Measurements from ENCODE around the gene SLC7A10. TPM values are rescaled to one million over a fixed set of nuclear protein-coding genes. Genes with fewer than 3 reads are reported as not detected.

Gene SLC7A10
- total RNA-seq, 1 experiment from 2014 or later: not detected

- H3K9me3 ChIP-seq: no peaks in the 10 kb centered on the region
Measured at GRCh38 chr19:33260628-33261418, 35.2 kb upstream of the SLC7A10 start.

GRCh38 chr19:33259539-33259938 lies 33.9 kb upstream of the SLC7A10 start:
- H3K4me3 ChIP-seq: no peak overlapping the region

More at GRCh38 chr19:33260628-33261418, 35.2 kb upstream of the SLC7A10 start:
- no peak for DNase-seq
- Histone ChIP-seq H3K36me3 (no peaks in the 10 kb centered on the region), H3K27me3 (no peaks in the 10 kb centered on the region), H3K4me3 (no peak overlapping the region)

GRCh38 chr19:33257828-33258227 lies 32.2 kb upstream of the SLC7A10 start:
- DNase-seq: no peak
- Histone ChIP-seq H3K36me3 (no peaks in the 10 kb centered on the region), H3K4me3 (no peak overlapping the region), H3K9me3 (no peaks in the 10 kb centered on the region), H3K27me3 (no peaks in the 10 kb centered on the region)

More at GRCh38 chr19:33259539-33259938, 33.9 kb upstream of the SLC7A10 start:
- Histone ChIP-seq H3K36me3 (no peaks in the 10 kb centered on the region), H3K9me3 (no peaks in the 10 kb centered on the region), H3K27me3 (no peaks in the 10 kb centered on the region)
- DNase-seq: no peak

- Histone ChIP-seq H3K27me3 (no peaks in the 10 kb centered on the region), H3K36me3 (no peaks in the 10 kb centered on the region), H3K4me3 (no peak overlapping the region), H3K9me3 (no peaks in the 10 kb centered on the region)
- no peak for DNase-seq
Measured at GRCh38 chr19:33256261-33256660, 30.6 kb upstream of the SLC7A10 start.

- DNase-seq: no peak
- Histone ChIP-seq H3K4me3 (no peak overlapping the region), H3K27me3 (no peaks in the 10 kb centered on the region), H3K9me3 (no peaks in the 10 kb centered on the region), H3K36me3 (no peaks in the 10 kb centered on the region)
Measured at GRCh38 chr19:33255781-33256180, 30.1 kb upstream of the SLC7A10 start.

- H3K27me3 ChIP-seq: no peaks in the 10 kb centered on the region
- no peaks in the 10 kb centered on the region for H3K36me3 ChIP-seq
- DNase-seq: no peak
- 0 out of 2 replicates have a peak, but pooled peaks cover 2% of the 10 kb centered on the region for H3K9me3 ChIP-seq
- no peak overlapping the region for H3K4me3 ChIP-seq
Measured at GRCh38 chr19:33254245-33254824, 28.7 kb upstream of the SLC7A10 start.

GRCh38 chr19:33252971-33253370 lies 27.3 kb upstream of the SLC7A10 start:
- H3K27me3 ChIP-seq: no peaks in the 10 kb centered on the region
- H3K36me3 ChIP-seq: no peaks in the 10 kb centered on the region
- DNase-seq: no peak
- H3K9me3 ChIP-seq: 0 out of 2 replicates have a peak, but pooled peaks cover 2% of the 10 kb centered on the region
- no peak overlapping the region for H3K4me3 ChIP-seq

- Histone ChIP-seq H3K36me3 (no peaks in the 10 kb centered on the region), H3K4me3 (no peak overlapping the region), H3K27me3 (no peaks in the 10 kb centered on the region), H3K9me3 (0 out of 2 replicates have a peak, but pooled peaks cover 2% of the 10 kb centered on the region)
- no peak for DNase-seq
Measured at GRCh38 chr19:33252418-33252962, 26.8 kb upstream of the SLC7A10 start.

GRCh38 chr19:33251526-33252090 lies 26.0 kb upstream of the SLC7A10 start:
- H3K4me3 ChIP-seq: no peak overlapping the region
- no peak for DNase-seq
- H3K27me3 ChIP-seq: no peaks in the 10 kb centered on the region
- H3K36me3 ChIP-seq: no peaks in the 10 kb centered on the region
- H3K9me3 ChIP-seq: 0 out of 2 replicates have a peak, but pooled peaks cover 2% of the 10 kb centered on the region

GRCh38 chr19:33251076-33251475 lies 25.4 kb upstream of the SLC7A10 start:
- Histone ChIP-seq H3K36me3 (no peaks in the 10 kb centered on the region), H3K9me3 (0 out of 2 replicates have a peak, but pooled peaks cover 2% of the 10 kb centered on the region), H3K4me3 (no peak overlapping the region), H3K27me3 (no peaks in the 10 kb centered on the region)
- no peak for DNase-seq

- H3K27me3 ChIP-seq: no peaks in the 10 kb centered on the region
- no peak for DNase-seq
- 0 out of 2 replicates have a peak, but pooled peaks cover 7% of the 10 kb centered on the region for H3K9me3 ChIP-seq
- H3K36me3 ChIP-seq: no peaks in the 10 kb centered on the region
- H3K4me3 ChIP-seq: no peak overlapping the region
Measured at GRCh38 chr19:33250500-33250899, 24.9 kb upstream of the SLC7A10 start.

GRCh38 chr19:33249740-33250366 lies 24.2 kb upstream of the SLC7A10 start:
- Histone ChIP-seq H3K4me3 (no peak overlapping the region), H3K9me3 (0 out of 2 replicates have a peak, but pooled peaks cover 8% of the 10 kb centered on the region), H3K36me3 (no peaks in the 10 kb centered on the region), H3K27me3 (no peaks in the 10 kb centered on the region)
- no peak for DNase-seq

GRCh38 chr19:33248954-33249613 lies 23.4 kb upstream of the SLC7A10 start:
- Histone ChIP-seq H3K36me3 (no peaks in the 10 kb centered on the region), H3K27me3 (no peaks in the 10 kb centered on the region), H3K4me3 (no peak overlapping the region), H3K9me3 (0 out of 2 replicates have a peak, but pooled peaks cover 8% of the 10 kb centered on the region)
- peak; percentile 40 for DNase-seq

- H3K4me3 ChIP-seq: no peak overlapping the region
- DNase-seq: no peak
Measured at GRCh38 chr19:33248553-33248953, 22.9 kb upstream of the SLC7A10 start.

GRCh38 chr19:33248104-33248503 lies 22.5 kb upstream of the SLC7A10 start:
- no peaks in the 10 kb centered on the region for H3K27me3 ChIP-seq
- no peaks in the 10 kb centered on the region for H3K36me3 ChIP-seq
- DNase-seq: no peak
- 0 out of 2 replicates have a peak, but pooled peaks cover 8% of the 10 kb centered on the region for H3K9me3 ChIP-seq
- no peak overlapping the region for H3K4me3 ChIP-seq

More at GRCh38 chr19:33248553-33248953, 22.9 kb upstream of the SLC7A10 start:
- Histone ChIP-seq H3K27me3 (no peaks in the 10 kb centered on the region), H3K9me3 (0 out of 2 replicates have a peak, but pooled peaks cover 8% of the 10 kb centered on the region), H3K36me3 (no peaks in the 10 kb centered on the region)

- no peaks in the 10 kb centered on the region for H3K27me3 ChIP-seq
- no peak overlapping the region for H3K4me3 ChIP-seq
- H3K36me3 ChIP-seq: no peaks in the 10 kb centered on the region
- DNase-seq: no peak
- H3K9me3 ChIP-seq: 0 out of 2 replicates have a peak, but pooled peaks cover 8% of the 10 kb centered on the region
Measured at GRCh38 chr19:33247441-33247819, 21.8 kb upstream of the SLC7A10 start.
